ENCODE measurements around the gene CCND2. TPM values are rescaled to one million over a fixed set of nuclear protein-coding genes. Genes with fewer than 3 reads are reported as not detected.

Gene CCND2
- total RNA-seq, 1 donor from 2014 or later, result 278 TPM

GRCh38 chr12:4275016-4275869, 1.7 kb downstream of the CCND2 start:
- H3K27me3 Mint-ChIP-seq, result peaks cover 29% of the 10 kb centered on the region
- H3K4me1 Mint-ChIP-seq (ENCODE audit: unreplicated experiment), result peaks cover 29% of the 10 kb centered on the region
- peak overlapping the region; percentile 85 for H3K27ac Mint-ChIP-seq
- peak overlapping the region; percentile 96 for H3K4me3 Mint-ChIP-seq
- TF ChIP-seq, protein P1, sequence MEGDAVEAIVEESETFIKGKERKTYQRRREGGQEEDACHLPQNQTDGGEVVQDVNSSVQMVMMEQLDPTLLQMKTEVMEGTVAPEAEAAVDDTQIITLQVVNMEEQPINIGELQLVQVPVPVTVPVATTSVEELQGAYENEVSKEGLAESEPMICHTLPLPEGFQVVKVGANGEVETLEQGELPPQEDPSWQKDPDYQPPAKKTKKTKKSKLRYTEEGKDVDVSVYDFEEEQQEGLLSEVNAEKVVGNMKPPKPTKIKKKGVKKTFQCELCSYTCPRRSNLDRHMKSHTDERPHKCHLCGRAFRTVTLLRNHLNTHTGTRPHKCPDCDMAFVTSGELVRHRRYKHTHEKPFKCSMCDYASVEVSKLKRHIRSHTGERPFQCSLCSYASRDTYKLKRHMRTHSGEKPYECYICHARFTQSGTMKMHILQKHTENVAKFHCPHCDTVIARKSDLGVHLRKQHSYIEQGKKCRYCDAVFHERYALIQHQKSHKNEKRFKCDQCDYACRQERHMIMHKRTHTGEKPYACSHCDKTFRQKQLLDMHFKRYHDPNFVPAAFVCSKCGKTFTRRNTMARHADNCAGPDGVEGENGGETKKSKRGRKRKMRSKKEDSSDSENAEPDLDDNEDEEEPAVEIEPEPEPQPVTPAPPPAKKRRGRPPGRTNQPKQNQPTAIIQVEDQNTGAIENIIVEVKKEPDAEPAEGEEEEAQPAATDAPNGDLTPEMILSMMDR (conservative IDR thresholded peaks at IDR 0.05), result no peak
- peak; percentile 66 for DNase-seq (ENCODE audit: extremely low spot score, unreplicated experiment)
- peaks cover 34% of the 10 kb centered on the region for H3K36me3 Mint-ChIP-seq
- H3K9me3 Mint-ChIP-seq, result no peaks in the 10 kb centered on the region

GRCh38 chr12:4275870-4276301, 2.3 kb downstream of the CCND2 start:
- Mint-ChIP-seq H3K9me3 (no peaks in the 10 kb centered on the region), H3K4me1 (ENCODE audit: unreplicated experiment) (peaks cover 29% of the 10 kb centered on the region), H3K27ac (peak overlapping the region; percentile 85), H3K36me3 (peaks cover 40% of the 10 kb centered on the region), H3K4me3 (peak overlapping the region; percentile 96), H3K27me3 (peaks cover 24% of the 10 kb centered on the region)
- TF ChIP-seq, protein P1 (conservative IDR thresholded peaks at IDR 0.05), result no peak
- no peak for DNase-seq (ENCODE audit: extremely low spot score, unreplicated experiment)

GRCh38 chr12:4276524-4277204, 3.1 kb downstream of the CCND2 start:
- Mint-ChIP-seq H3K4me1 (ENCODE audit: unreplicated experiment) (peaks cover 29% of the 10 kb centered on the region), H3K27ac (peak overlapping the region; percentile 85), H3K9me3 (no peaks in the 10 kb centered on the region), H3K27me3 (peaks cover 19% of the 10 kb centered on the region), H3K36me3 (peaks cover 44% of the 10 kb centered on the region), H3K4me3 (peak overlapping the region; percentile 96)
- TF ChIP-seq, protein P1 (conservative IDR thresholded peaks at IDR 0.05), result peak; percentile 91
- DNase-seq (ENCODE audit: extremely low spot score, unreplicated experiment), result peak; percentile 88

- Mint-ChIP-seq H3K27me3 (peaks cover 19% of the 10 kb centered on the region), H3K9me3 (no peaks in the 10 kb centered on the region), H3K4me3 (peak overlapping the region; percentile 96), H3K27ac (peak overlapping the region; percentile 85), H3K4me1 (ENCODE audit: unreplicated experiment) (peaks cover 29% of the 10 kb centered on the region), H3K36me3 (peaks cover 46% of the 10 kb centered on the region)
- TF ChIP-seq, protein P1 (conservative IDR thresholded peaks at IDR 0.05), result peak; percentile 35
- no peak for DNase-seq (ENCODE audit: extremely low spot score, unreplicated experiment)
Observed at GRCh38 chr12:4277205-4277543, 3.6 kb downstream of the CCND2 start.

DNA sequence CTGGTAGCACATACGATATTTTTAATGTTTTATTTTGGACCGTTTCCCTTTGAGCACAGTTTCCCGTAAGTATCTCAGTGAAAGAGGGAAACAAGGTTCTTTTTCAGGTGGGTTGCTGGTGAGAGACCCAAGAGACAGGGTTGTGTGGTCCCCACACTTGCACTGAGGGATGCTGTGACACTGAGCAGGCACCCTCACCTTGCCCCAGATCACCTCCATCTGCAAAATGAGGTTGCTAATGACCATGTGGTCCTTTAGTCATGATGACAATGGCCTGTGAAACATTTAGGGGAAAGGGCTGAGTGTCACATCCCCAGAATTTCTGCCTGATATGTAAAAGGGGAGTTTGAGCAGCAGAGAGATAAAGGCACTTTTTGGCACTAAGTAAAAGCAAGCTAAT, 4.3 kb downstream of the CCND2 start:
- H3K4me1 Mint-ChIP-seq (ENCODE audit: unreplicated experiment), result peaks cover 29% of the 10 kb centered on the region
- peak overlapping the region; percentile 70 for H3K27ac Mint-ChIP-seq
- no peak for DNase-seq (ENCODE audit: extremely low spot score, unreplicated experiment)
- no peaks in the 10 kb centered on the region for H3K9me3 Mint-ChIP-seq
- peaks cover 52% of the 10 kb centered on the region for H3K36me3 Mint-ChIP-seq
- peak overlapping the region; percentile 72 for H3K4me3 Mint-ChIP-seq
- peaks cover 15% of the 10 kb centered on the region for H3K27me3 Mint-ChIP-seq
- TF ChIP-seq, protein P1 (conservative IDR thresholded peaks at IDR 0.05), result no peak
